HEK293 (cell line): Measurements from ENCODE around the gene OBSCN.

Experiments used
- CTCF ChIA-PET: fragments of 350-600 bp; formaldehyde crosslinking; extraction: SDS; loops from one replicate; lab custom pipeline; 2021; ENCODE audit warnings: antibody characterized with exemption; lab: Yijun Ruan, JAX
- POLR2A ChIA-PET: fragments of 300-600 bp; formaldehyde crosslinking; extraction: SDS; loops from one replicate; lab custom pipeline; 2020; ENCODE audit warnings: antibody characterized with exemption, inconsistent platforms; lab: Yijun Ruan, JAX
- H3K27ac ChIP-seq: fragments of 200-500 bp; sonication (Bioruptor generic); 2 replicates; pipeline ENCODE4 v1.5.1; 2014; ENCODE audit warnings: low read depth, low read length, control low read depth, inconsistent platforms; ENCODE audit errors: extremely low read depth
- H3K36me3 ChIP-seq, 2 experiments: fragments of 200-500 bp in 1 of 2; sonication (Bioruptor generic) in 1 of 2; 1 replicate in 1 of 2; 2 replicates in 1 of 2; pipeline ENCODE4 v1.5.1; 2014 to 2017; ENCODE audit warnings: inconsistent platforms in 2 of 2, low read length in 2 of 2; ENCODE audit not compliant: control insufficient read depth in 2 of 2, insufficient read depth in 1 of 2
- H3K4me1 ChIP-seq: fragments of 200-500 bp; sonication (Bioruptor generic); 2 replicates; pipeline ENCODE4 v1.5.1; 2014; ENCODE audit warnings: mild to moderate bottlenecking, low read length, inconsistent platforms; ENCODE audit not compliant: control insufficient read depth, insufficient read depth
- H3K4me3 ChIP-seq: 2 replicates; pipeline ENCODE4 v1.5.1; 2011; ENCODE audit warnings: low read depth, mild to moderate bottlenecking, control low read depth, low read length, moderate library complexity
- H3K9me3 ChIP-seq: fragments of 200-500 bp; sonication (Bioruptor generic); 2 replicates; pipeline ENCODE4 v1.5.1; 2014; ENCODE audit warnings: low read depth, low read length, inconsistent platforms; ENCODE audit not compliant: control insufficient read depth, insufficient read depth
- ELK4 ChIP-seq: IDR thresholded peaks from 2 replicates; pipeline ENCODE4 v1.6.1; 2011; ENCODE audit warnings: mild to moderate bottlenecking, low read depth, low read length, borderline replicate concordance
- GFI1B ChIP-seq: fragments of 450-650 bp; formaldehyde crosslinking; IDR thresholded peaks from 2 replicates; pipeline ENCODE4 v1.5.1; 2016; ENCODE audit warnings: missing biosample characterization, missing genetic modification characterization
- GLIS1 ChIP-seq: fragments of 450-650 bp; formaldehyde crosslinking; IDR thresholded peaks from 2 replicates; pipeline ENCODE4 v1.5.1; 2016; ENCODE audit warnings: missing biosample characterization, missing genetic modification characterization
- GLIS2 ChIP-seq: fragments of 450-650 bp; formaldehyde crosslinking; IDR thresholded peaks from 2 replicates; pipeline ENCODE4 v1.5.1; 2016; ENCODE audit warnings: missing biosample characterization, missing genetic modification characterization
- KLF10 ChIP-seq: fragments of 450-650 bp; IDR thresholded peaks from 2 replicates; pipeline ENCODE4 v1.5.1; 2018; ENCODE audit warnings: missing biosample characterization, mild to moderate bottlenecking, missing genetic modification characterization
- KLF9 ChIP-seq: fragments of 450-650 bp; formaldehyde crosslinking; IDR thresholded peaks from 2 replicates; pipeline ENCODE4 v1.5.1; 2016; ENCODE audit warnings: missing biosample characterization, missing genetic modification characterization, low read depth
- MZF1 ChIP-seq: fragments of 450-650 bp; formaldehyde crosslinking; IDR thresholded peaks from 2 replicates; pipeline ENCODE4 v1.5.1; 2017; ENCODE audit warnings: missing biosample characterization, missing genetic modification characterization, borderline replicate concordance
- OVOL3 ChIP-seq: fragments of 450-650 bp; formaldehyde crosslinking; IDR thresholded peaks from 2 replicates; pipeline ENCODE4 v1.5.1; 2016; ENCODE audit warnings: missing biosample characterization, missing genetic modification characterization
- SETDB1 ChIP-seq: IDR thresholded peaks from one replicate; pipeline ENCODE4 v1.6.1; 2017; ENCODE audit warnings: mild to moderate bottlenecking, low read length, moderate library complexity, mixed read lengths; ENCODE audit not compliant: insufficient read length
- ZBTB44 ChIP-seq: fragments of 450-650 bp; IDR thresholded peaks from 2 replicates; pipeline ENCODE4 v1.5.1; 2018; ENCODE audit warnings: missing biosample characterization, mild to moderate bottlenecking, missing genetic modification characterization
- ZFHX2 ChIP-seq: fragments of 450-650 bp; formaldehyde crosslinking; conservative IDR thresholded peaks from 2 replicates; pipeline ENCODE4 v1.5.1; 2016; ENCODE audit warnings: missing biosample characterization, missing genetic modification characterization
- ZFP69B ChIP-seq: fragments of 450-650 bp; formaldehyde crosslinking; IDR thresholded peaks from 2 replicates; pipeline ENCODE4 v1.5.1; 2016; ENCODE audit warnings: missing biosample characterization, missing genetic modification characterization
- ZIC2 ChIP-seq: fragments of 450-650 bp; formaldehyde crosslinking; IDR thresholded peaks from 2 replicates; pipeline ENCODE4 v1.5.1; 2016; ENCODE audit warnings: missing biosample characterization, missing genetic modification characterization
- ZNF146 ChIP-seq: fragments of 450-650 bp; formaldehyde crosslinking; IDR thresholded peaks from 2 replicates; pipeline ENCODE4 v1.5.1; 2016; ENCODE audit warnings: missing biosample characterization, missing genetic modification characterization
- ZNF155 ChIP-seq: fragments of 450-650 bp; formaldehyde crosslinking; IDR thresholded peaks from 2 replicates; pipeline ENCODE4 v1.5.1; 2016; ENCODE audit warnings: missing biosample characterization, missing genetic modification characterization
- ZNF18 ChIP-seq: fragments of 450-650 bp; formaldehyde crosslinking; IDR thresholded peaks from 2 replicates; pipeline ENCODE4 v1.5.1; 2016; ENCODE audit warnings: missing biosample characterization, missing genetic modification characterization
- ZNF19 ChIP-seq: fragments of 450-650 bp; formaldehyde crosslinking; IDR thresholded peaks from 2 replicates; pipeline ENCODE4; 2016; ENCODE audit warnings: missing biosample characterization, missing genetic modification characterization, low read depth
- ZNF341 ChIP-seq: fragments of 450-650 bp; formaldehyde crosslinking; IDR thresholded peaks from 2 replicates; pipeline ENCODE4; 2016; ENCODE audit warnings: low read depth, missing biosample characterization, missing genetic modification characterization
- ZNF391 ChIP-seq: fragments of 450-650 bp; formaldehyde crosslinking; IDR thresholded peaks from 2 replicates; pipeline ENCODE4 v1.5.1; 2016; ENCODE audit warnings: low read depth, missing biosample characterization, missing genetic modification characterization, borderline replicate concordance
- ZNF423 ChIP-seq: fragments of 450-650 bp; formaldehyde crosslinking; IDR thresholded peaks from 2 replicates; pipeline ENCODE4 v1.5.1; 2016; ENCODE audit warnings: missing biosample characterization, missing genetic modification characterization
- ZNF473 ChIP-seq: fragments of 450-650 bp; formaldehyde crosslinking; IDR thresholded peaks from 2 replicates; pipeline ENCODE4 v1.5.1; 2017; ENCODE audit warnings: missing biosample characterization, missing genetic modification characterization
- ZNF548 ChIP-seq: fragments of 450-650 bp; formaldehyde crosslinking; IDR thresholded peaks from 2 replicates; pipeline ENCODE4 v1.5.1; 2016; ENCODE audit warnings: missing biosample characterization, missing genetic modification characterization
- ZNF549 ChIP-seq: fragments of 450-650 bp; IDR thresholded peaks from 2 replicates; pipeline ENCODE4 v1.5.1; 2018; ENCODE audit warnings: missing biosample characterization, missing genetic modification characterization, mild to moderate bottlenecking, inconsistent platforms, moderate library complexity
- ZNF677 ChIP-seq: fragments of 450-650 bp; IDR thresholded peaks from 2 replicates; pipeline ENCODE4 v1.5.0; 2018; ENCODE audit warnings: missing biosample characterization, mild to moderate bottlenecking, missing genetic modification characterization, moderate library complexity
- ZNF692 ChIP-seq: fragments of 450-650 bp; formaldehyde crosslinking; IDR thresholded peaks from 2 replicates; pipeline ENCODE4 v1.5.1; 2016; ENCODE audit warnings: missing biosample characterization, missing genetic modification characterization
- ZNF707 ChIP-seq: fragments of 450-650 bp; formaldehyde crosslinking; IDR thresholded peaks from 2 replicates; pipeline ENCODE4 v1.5.1; 2016; ENCODE audit warnings: missing biosample characterization, missing genetic modification characterization
- ZNF747 ChIP-seq: fragments of 450-650 bp; formaldehyde crosslinking; IDR thresholded peaks from 2 replicates; pipeline ENCODE4 v1.5.1; 2016; ENCODE audit warnings: missing biosample characterization, missing genetic modification characterization
- TF ChIP-seq, protein P1 (sequence below): fragments of 450-650 bp; formaldehyde crosslinking; IDR thresholded peaks from 2 replicates; pipeline ENCODE4 v1.5.1; 2016; ENCODE audit warnings: missing biosample characterization, missing genetic modification characterization

OBSCN gene

DNA sequence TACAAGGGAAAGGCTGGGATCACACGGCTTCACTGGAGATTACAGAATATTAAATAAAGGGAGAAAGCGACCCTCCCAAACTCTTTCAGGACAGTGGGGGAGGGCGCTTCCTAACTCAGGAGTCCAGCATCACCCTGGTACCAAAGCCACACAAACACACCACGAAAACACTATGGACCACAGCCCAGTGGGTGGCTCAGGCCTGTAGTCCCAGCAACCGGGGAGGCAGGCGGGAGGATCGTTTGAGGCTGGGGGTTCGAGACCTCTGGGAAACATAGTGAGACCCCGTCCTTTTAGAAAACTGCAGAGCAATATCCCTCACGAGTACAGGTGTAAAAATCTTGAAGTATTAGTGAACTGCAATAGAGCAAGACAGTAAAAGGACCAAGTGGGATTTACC, 182.8 kb downstream of the OBSCN start:
- POLR2A ChIA-PET: interaction anchor here (1.3 kb wide), 1 partner anchor 16 kb away, joined by 8 read pairs; the partner anchor contains the start of gene TRIM11
- CTCF ChIA-PET: interaction anchor here (0.6 to 1.2 kb wide), 3 partner anchors 11 to 226 kb away, joined by 3 to 4 read pairs (median 3); no protein-coding TSS in a partner anchor
- TF ChIP-seq ZNF391 (tag by site-specific recombination) (no peak), ZNF549 (tag by site-specific recombination) (no peak), ZBTB44 (tag by site-specific recombination) (no peak), GFI1B (tag by site-specific recombination) (no peak), ELK4 (no peak), ZNF155 (tag by site-specific recombination) (no peak), ZNF146 (no peak), ZNF692 (tag by site-specific recombination) (no peak), MZF1 (no peak)

DNA sequence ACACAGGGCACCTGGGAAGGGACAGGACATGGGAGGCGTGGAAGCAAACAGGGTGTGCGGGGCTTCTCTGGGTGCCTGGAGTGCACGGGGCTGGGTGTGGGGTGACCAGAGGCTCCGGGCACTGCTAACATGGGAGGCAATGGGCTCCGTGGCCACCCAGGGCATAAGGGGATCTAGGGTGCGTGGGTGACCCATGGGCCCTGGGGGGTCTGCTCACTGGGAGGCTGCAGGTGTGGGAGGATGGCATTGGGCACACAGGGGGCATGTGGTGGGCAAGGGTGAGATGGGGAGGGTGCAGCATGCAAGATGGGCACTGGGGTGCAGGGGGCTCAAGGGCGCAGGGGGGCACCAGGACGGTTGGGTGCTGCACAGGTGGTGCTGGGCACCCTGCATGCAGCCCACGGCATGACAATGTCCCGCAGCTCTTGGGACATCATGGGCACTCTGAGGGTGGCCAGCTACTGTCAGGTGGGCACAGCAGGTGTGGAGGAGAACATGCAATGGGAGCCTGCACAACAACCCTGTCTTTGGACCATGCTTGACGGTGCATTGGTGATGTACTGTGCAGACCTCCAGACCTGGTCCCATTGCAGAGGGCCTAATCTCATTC, 183.7 kb downstream of the OBSCN start:
- ChIA-PET POLR2A (interaction anchor here (0.6 to 2.1 kb wide), 4 partner anchors 11 to 15 kb away, joined by 4 to 10 read pairs (median 6); partner anchors contain the start of gene TRIM11), CTCF (interaction anchor here (0.6 to 0.7 kb wide), 3 partner anchors 11 to 529 kb away, joined by 3 to 5 read pairs (median 3); no protein-coding TSS in a partner anchor)
- Histone ChIP-seq H3K9me3 (no peaks in the 10 kb centered on the region), H3K4me1 (no peaks in the 10 kb centered on the region; the same call in 1 of the 2 replicates), H3K4me3 (no peak overlapping the region), H3K36me3 (peaks cover 15 to 28% of the 10 kb centered on the region in 2 experiments; a peak in 2 of 3 replicates), H3K27ac (no peak overlapping the region)
- no peak for TF ChIP-seq SETDB1
- peak; percentile 35 for TF ChIP-seq ZIC2 (tag by site-specific recombination)
- no peak for TF ChIP-seq ZNF341 (tag by site-specific recombination)
- no peak for TF ChIP-seq KLF10 (tag by site-specific recombination)
- TF ChIP-seq KLF9 (tag by site-specific recombination): no peak
- no peak for TF ChIP-seq ZNF18 (tag by site-specific recombination)
- peak; percentile 84 for TF ChIP-seq GLIS2 (tag by site-specific recombination)
- TF ChIP-seq ZNF707: no peak
- TF ChIP-seq ZNF747 (tag by site-specific recombination): no peak
- no peak for TF ChIP-seq ZNF548 (tag by site-specific recombination)
- no peak for TF ChIP-seq ZNF677 (tag by site-specific recombination)
- TF ChIP-seq, protein P1, sequence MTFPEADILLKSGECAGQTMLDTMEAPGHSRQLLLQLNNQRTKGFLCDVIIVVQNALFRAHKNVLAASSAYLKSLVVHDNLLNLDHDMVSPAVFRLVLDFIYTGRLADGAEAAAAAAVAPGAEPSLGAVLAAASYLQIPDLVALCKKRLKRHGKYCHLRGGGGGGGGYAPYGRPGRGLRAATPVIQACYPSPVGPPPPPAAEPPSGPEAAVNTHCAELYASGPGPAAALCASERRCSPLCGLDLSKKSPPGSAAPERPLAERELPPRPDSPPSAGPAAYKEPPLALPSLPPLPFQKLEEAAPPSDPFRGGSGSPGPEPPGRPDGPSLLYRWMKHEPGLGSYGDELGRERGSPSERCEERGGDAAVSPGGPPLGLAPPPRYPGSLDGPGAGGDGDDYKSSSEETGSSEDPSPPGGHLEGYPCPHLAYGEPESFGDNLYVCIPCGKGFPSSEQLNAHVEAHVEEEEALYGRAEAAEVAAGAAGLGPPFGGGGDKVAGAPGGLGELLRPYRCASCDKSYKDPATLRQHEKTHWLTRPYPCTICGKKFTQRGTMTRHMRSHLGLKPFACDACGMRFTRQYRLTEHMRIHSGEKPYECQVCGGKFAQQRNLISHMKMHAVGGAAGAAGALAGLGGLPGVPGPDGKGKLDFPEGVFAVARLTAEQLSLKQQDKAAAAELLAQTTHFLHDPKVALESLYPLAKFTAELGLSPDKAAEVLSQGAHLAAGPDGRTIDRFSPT (tag by site-specific recombination): peak; percentile 96
- TF ChIP-seq ZNF19: no peak
- no peak for TF ChIP-seq OVOL3 (tag by site-specific recombination)
- TF ChIP-seq ZNF423 (tag by site-specific recombination): peak; percentile 68; the same call in 1 of the 2 replicates
- TF ChIP-seq ZFHX2: peak; percentile 52
- TF ChIP-seq ZFP69B (tag by site-specific recombination): no peak
- 0 out of 2 replicates have a peak, but pooled peaks have one; percentile 18 for TF ChIP-seq ZNF473 (tag by site-specific recombination)
- peak; percentile 31; the same call in 1 of the 2 replicates for TF ChIP-seq GLIS1 (tag by site-specific recombination)

More for the DNA sequence above, 182.8 kb downstream of the OBSCN start:
- peaks cover 9 to 20% of the 10 kb centered on the region in 2 experiments; a peak in 2 of 3 replicates for H3K36me3 ChIP-seq
- no peaks in the 10 kb centered on the region; the same call in 1 of the 2 replicates for H3K4me1 ChIP-seq
- H3K27ac ChIP-seq: no peak overlapping the region
- H3K4me3 ChIP-seq: no peak overlapping the region
- H3K9me3 ChIP-seq: no peaks in the 10 kb centered on the region
